ENCODE measurements around the gene PPP1R7. TPM values are rescaled to one million over a fixed set of nuclear protein-coding genes. Genes with fewer than 3 reads are reported as not detected.

Gene PPP1R7
- total RNA-seq, 4 donors from 2014 or later = 58.7 to 74.0 (median 68.8) TPM

- H3K4me3 ChIP-seq (replicated peaks in 1 of 3) = no peak overlapping the region
- peaks cover 7 to 9% of the 10 kb centered on the region in 2 donors for H3K4me1 ChIP-seq
- WGBS, 2 donors = 93 to 97% methylated on average over 8 to 9 of the region's 9 CpGs
- intact Hi-C loops (cut with DNase I) = no loop called here
- no peaks in the 10 kb centered on the region for H3K9me3 ChIP-seq
- no peak overlapping the region for H3K27ac ChIP-seq
- no peak for DNase-seq
- no peaks in the 10 kb centered on the region for H3K27me3 ChIP-seq
- H3K36me3 ChIP-seq = no peaks in the 10 kb centered on the region
- no peak for TF ChIP-seq POLR2A (IDR thresholded peaks at IDR 0.05)
- TF ChIP-seq, protein P1, sequence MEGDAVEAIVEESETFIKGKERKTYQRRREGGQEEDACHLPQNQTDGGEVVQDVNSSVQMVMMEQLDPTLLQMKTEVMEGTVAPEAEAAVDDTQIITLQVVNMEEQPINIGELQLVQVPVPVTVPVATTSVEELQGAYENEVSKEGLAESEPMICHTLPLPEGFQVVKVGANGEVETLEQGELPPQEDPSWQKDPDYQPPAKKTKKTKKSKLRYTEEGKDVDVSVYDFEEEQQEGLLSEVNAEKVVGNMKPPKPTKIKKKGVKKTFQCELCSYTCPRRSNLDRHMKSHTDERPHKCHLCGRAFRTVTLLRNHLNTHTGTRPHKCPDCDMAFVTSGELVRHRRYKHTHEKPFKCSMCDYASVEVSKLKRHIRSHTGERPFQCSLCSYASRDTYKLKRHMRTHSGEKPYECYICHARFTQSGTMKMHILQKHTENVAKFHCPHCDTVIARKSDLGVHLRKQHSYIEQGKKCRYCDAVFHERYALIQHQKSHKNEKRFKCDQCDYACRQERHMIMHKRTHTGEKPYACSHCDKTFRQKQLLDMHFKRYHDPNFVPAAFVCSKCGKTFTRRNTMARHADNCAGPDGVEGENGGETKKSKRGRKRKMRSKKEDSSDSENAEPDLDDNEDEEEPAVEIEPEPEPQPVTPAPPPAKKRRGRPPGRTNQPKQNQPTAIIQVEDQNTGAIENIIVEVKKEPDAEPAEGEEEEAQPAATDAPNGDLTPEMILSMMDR (IDR thresholded peaks at IDR 0.05) = no peak
These were observed 43.1 kb upstream of the PPP1R7 start for GRCh38 chr2:241107031-241107783.

DNA sequence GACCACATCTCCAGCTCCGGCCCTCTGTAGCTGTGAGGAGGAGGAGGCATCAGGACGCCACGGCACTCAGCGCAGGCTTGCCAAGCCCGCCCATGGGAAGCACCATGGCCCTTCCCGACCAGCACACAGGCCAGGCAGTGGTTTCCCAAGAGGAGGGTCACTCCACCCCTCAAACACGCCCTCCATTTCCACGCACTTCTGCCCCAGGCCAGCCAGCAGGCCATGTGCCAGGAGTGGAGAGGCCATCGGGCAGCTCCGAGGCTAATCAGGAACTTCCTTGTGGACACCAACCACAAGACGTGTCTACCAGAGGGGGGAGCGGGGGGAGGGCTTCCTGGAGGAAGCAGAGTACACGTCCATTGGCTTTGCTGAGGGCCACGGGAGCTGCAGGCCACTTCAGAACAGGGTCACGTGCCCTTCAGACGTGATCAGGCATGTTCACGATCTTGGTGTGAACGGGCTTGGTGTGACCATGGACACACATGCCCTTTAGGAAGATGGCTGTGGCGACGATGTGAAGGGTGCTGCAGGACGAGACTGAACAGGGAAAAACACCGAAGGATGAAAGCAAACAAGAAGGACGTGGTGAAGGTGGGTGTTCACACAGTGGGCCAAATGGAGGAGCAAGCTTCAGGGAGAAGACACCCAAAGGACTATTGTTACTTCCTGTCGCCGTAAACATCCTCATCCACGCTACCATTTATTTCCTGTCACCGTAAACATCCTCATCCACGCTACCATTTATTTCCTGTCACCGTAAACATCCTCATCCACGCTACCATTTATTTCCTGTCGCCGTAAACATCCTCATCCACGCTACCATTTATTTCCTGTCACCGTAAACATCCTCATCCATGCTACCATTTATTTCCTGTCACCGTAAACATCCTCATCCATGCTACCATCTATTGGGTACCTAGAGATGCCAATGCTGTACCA lies 41.7 kb upstream of the PPP1R7 start:
- H3K27ac ChIP-seq = no peak overlapping the region
- no peaks in the 10 kb centered on the region for H3K36me3 ChIP-seq
- TF ChIP-seq POLR2A (IDR thresholded peaks at IDR 0.05) = no peak
- no peak for DNase-seq
- WGBS, 2 donors = 84% methylated on average over 30 to 35 of the region's 35 CpGs
- no peaks in the 10 kb centered on the region for H3K9me3 ChIP-seq
- intact Hi-C loops (cut with DNase I) = no loop called here
- H3K4me3 ChIP-seq (replicated peaks in 1 of 3) = no peak overlapping the region
- peaks cover 0 to under 1% of the 10 kb centered on the region in 2 donors for H3K4me1 ChIP-seq
- H3K27me3 ChIP-seq = no peaks in the 10 kb centered on the region

DNA sequence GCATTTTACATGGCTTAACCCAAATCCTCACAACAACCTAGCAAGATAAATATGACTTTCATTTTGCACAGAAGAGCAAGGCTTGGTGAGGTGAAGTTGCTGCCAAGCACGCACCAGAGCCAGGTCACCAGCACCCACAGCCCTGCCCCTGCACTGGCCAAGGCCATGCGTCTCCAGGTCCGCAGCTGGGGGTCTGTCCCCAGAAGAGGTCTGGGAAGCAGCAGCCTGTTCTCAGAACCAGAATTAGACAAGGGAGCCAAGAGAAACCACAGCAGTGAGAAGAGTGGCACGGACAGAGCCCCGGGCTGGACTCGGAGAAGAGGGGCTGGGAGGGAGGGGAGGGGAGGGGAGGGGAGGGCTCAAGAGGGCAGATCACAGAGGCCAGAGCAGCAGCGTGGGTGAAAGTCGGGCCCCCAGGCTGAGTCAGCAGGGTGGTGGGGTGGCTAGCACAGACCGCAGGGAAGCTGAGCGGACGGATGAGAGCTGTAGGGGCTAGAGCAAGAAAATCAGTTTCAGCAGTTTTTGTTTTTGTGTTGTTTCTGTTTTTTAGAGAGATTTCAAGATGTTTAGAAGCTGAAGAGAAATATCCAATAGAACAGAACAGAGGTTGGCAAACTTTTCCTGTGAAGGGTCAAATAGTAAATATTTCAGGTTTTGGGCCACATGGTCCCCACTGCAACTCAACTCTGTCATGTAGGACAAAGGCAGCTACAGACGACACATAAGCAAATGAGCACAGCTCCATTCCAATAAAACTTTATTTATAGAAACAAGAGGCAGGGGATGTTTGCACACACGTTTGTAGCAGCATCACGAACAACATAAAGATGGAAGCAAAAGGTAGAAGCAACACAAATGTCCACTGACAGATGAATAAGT lies 40.8 kb upstream of the PPP1R7 start:
- no peaks in the 10 kb centered on the region for H3K9me3 ChIP-seq
- TF ChIP-seq POLR2A (IDR thresholded peaks at IDR 0.05) = no peak
- TF ChIP-seq, protein P1 (IDR thresholded peaks at IDR 0.05) = no peak
- intact Hi-C loops (cut with DNase I) = no loop called here
- no peak for DNase-seq
- no peak overlapping the region for H3K27ac ChIP-seq
- no peaks in the 10 kb centered on the region for H3K4me1 ChIP-seq
- no peak overlapping the region for H3K4me3 ChIP-seq (replicated peaks in 1 of 3)
- no peaks in the 10 kb centered on the region for H3K27me3 ChIP-seq
- WGBS, 2 donors = 74 to 80% methylated on average over 14 of the region's 14 CpGs
- H3K36me3 ChIP-seq = no peaks in the 10 kb centered on the region

GRCh38 chr2:241110089-241110606 lies 40.1 kb upstream of the PPP1R7 start:
- no peaks in the 10 kb centered on the region for H3K27me3 ChIP-seq
- DNase-seq = no peak
- H3K4me1 ChIP-seq = no peaks in the 10 kb centered on the region
- intact Hi-C loops (cut with DNase I) = no loop called here
- no peaks in the 10 kb centered on the region for H3K36me3 ChIP-seq
- no peak for TF ChIP-seq POLR2A (IDR thresholded peaks at IDR 0.05)
- no peak overlapping the region for H3K4me3 ChIP-seq (replicated peaks in 1 of 3)
- WGBS, 2 donors = 94% methylated on average over 9 of the region's 9 CpGs
- H3K27ac ChIP-seq = no peak overlapping the region
- H3K9me3 ChIP-seq = no peaks in the 10 kb centered on the region

GRCh38 chr2:241110607-241111439 lies 39.4 kb upstream of the PPP1R7 start:
- Histone ChIP-seq H3K27ac (no peak overlapping the region), H3K4me1 (no peaks in the 10 kb centered on the region), H3K9me3 (no peaks in the 10 kb centered on the region), H3K27me3 (no peaks in the 10 kb centered on the region), H3K4me3 (replicated peaks in 1 of 3) (no peak overlapping the region), H3K36me3 (no peaks in the 10 kb centered on the region)
- intact Hi-C loops (cut with DNase I) = no loop called here
- no peak for DNase-seq
- no peak for TF ChIP-seq POLR2A (IDR thresholded peaks at IDR 0.05)
- TF ChIP-seq, protein P1 (IDR thresholded peaks at IDR 0.05) = no peak
- WGBS, 2 donors = 94 to 95% methylated on average over 12 to 19 of the region's 19 CpGs
